NCI-H2196 treated with DMSO at 0.1 percent for 48 hours (cell line): ENCODE results near the gene ALDH1L1.

Experiments
- DNase-seq: peaks from one replicate; lab custom pipeline; 2025; ENCODE audit not compliant: unreplicated experiment; lab: John Stamatoyannopoulos, UW

Gene ALDH1L1

GRCh38 chr3:126121074-126121473 lies 59.3 kb downstream of the ALDH1L1 start:
- no peak for DNase-seq

- DNase-seq = no peak
Observed at GRCh38 chr3:126119976-126120375, 60.4 kb downstream of the ALDH1L1 start.

GRCh38 chr3:126119008-126119675 lies 61.2 kb downstream of the ALDH1L1 start:
- DNase-seq = no peak

GRCh38 chr3:126118591-126118990 lies 61.8 kb downstream of the ALDH1L1 start:
- DNase-seq = no peak

- no peak for DNase-seq
Observed at GRCh38 chr3:126117786-126118185, 62.6 kb downstream of the ALDH1L1 start.

GRCh38 chr3:126117212-126117611 lies 63.2 kb downstream of the ALDH1L1 start:
- DNase-seq = no peak

- no peak for DNase-seq
Observed at GRCh38 chr3:126116526-126116925, 63.9 kb downstream of the ALDH1L1 start.

- no peak for DNase-seq
Observed at GRCh38 chr3:126114443-126115386, 65.7 kb downstream of the ALDH1L1 start.

GRCh38 chr3:126113733-126114442 lies 66.5 kb downstream of the ALDH1L1 start:
- no peak for DNase-seq

- no peak for DNase-seq
Observed at GRCh38 chr3:126113238-126113555, 67.2 kb downstream of the ALDH1L1 start.

- DNase-seq = no peak
Observed at GRCh38 chr3:126112531-126113237, 67.7 kb downstream of the ALDH1L1 start.

- no peak for DNase-seq
Observed at GRCh38 chr3:126111566-126112475, 68.6 kb downstream of the ALDH1L1 start.

- no peak for DNase-seq
Observed at GRCh38 chr3:126111126-126111551, 69.2 kb downstream of the ALDH1L1 start.

- DNase-seq = no peak
Observed at GRCh38 chr3:126110431-126111125, 69.8 kb downstream of the ALDH1L1 start.

GRCh38 chr3:126109880-126110235 lies 70.5 kb downstream of the ALDH1L1 start:
- DNase-seq = no peak

- DNase-seq = no peak
Observed at GRCh38 chr3:126109146-126109879, 71.1 kb downstream of the ALDH1L1 start.

GRCh38 chr3:126108676-126109050 lies 71.7 kb downstream of the ALDH1L1 start:
- DNase-seq = no peak

- no peak for DNase-seq
Observed at GRCh38 chr3:126107957-126108675, 72.3 kb downstream of the ALDH1L1 start.
